B cell (primary cell): Measurements from ENCODE around the gene MEIS3.
"Not testable (repeated sequence)": the region's sequence is repeated elsewhere in the genome, so short reads cannot be mapped to it uniquely, and the experiment has no call there.

Experiments
- CTCF ChIP-seq: fragments of 200-600 bp; IDR thresholded peaks from one replicate; pipeline ENCODE4 v1.8.0; 2022; ENCODE audit warnings: antibody characterized with exemption, mild to moderate bottlenecking
- EZH2 ChIP-seq: IDR thresholded peaks from 2 replicates; pipeline ENCODE4 v1.6.1; 2012; ENCODE audit warnings: borderline replicate concordance, low read depth, mild to moderate bottlenecking, moderate library complexity, low read length; ENCODE audit not compliant: insufficient read depth, poor library complexity, severe bottlenecking

- TF ChIP-seq CTCF, EZH2: not testable (repeated sequence)
Observed at GRCh38 chr19:47388721-47389120, 30.6 kb downstream of the MEIS3 start.
